Pancreas (tissue), 10 donors: ENCODE measurements around the gene HMGB1. TPM values are rescaled to one million over a fixed set of nuclear protein-coding genes. Genes with fewer than 3 reads are reported as not detected.
A peak's percentile ranks its signal among the peaks of the same experiment; 100 is the strongest.

Experiments used
- ATAC-seq, 4 donors: fragments of 200-7000 bp; cut with Tn5 transposase; one replicate each; pipeline versions ENCODE4 v1.8.0 to v1.9.1; 2020; ENCODE audit warnings: mild to moderate bottlenecking in 4 of 4, moderate library complexity in 4 of 4
- DNase-seq, 6 donors: peaks; one replicate each; pipeline ENCODE4 v3.0.0-alpha.2; 2020
- FAIRE-seq: peaks from 2 replicates; lab custom pipeline; 2012; peaks lifted over from hg19 to GRCh38; lab: Jason Lieb, UNC
- H3K27ac ChIP-seq, 4 donors: fragments of 200-600 bp; sonication (generic); 1 replicate in 3 of 4; 2 replicates in 1 of 4; pipeline versions ENCODE4 v1.5.0 to v1.8.0; 2020
- H3K27me3 ChIP-seq, 4 donors: fragments of 200-600 bp; one replicate each; pipeline ENCODE4 v1.8.0; 2021
- H3K36me3 ChIP-seq, 3 donors: fragments of 200-600 bp; sonication (generic) in 1 of 3; one replicate each; pipeline versions ENCODE4 v1.5.0 to v1.8.0; 2020 to 2021
- H3K4me1 ChIP-seq, 3 donors: fragments of 200-600 bp; one replicate each; pipeline ENCODE4 v1.8.0; 2021
- H3K4me3 ChIP-seq, 4 donors: fragments of 200-600 bp; sonication (generic) in 2 of 4; one replicate each; pipeline versions ENCODE4 v1.5.0 to v1.8.0; 2020 to 2021
- H3K9me3 ChIP-seq, 4 donors: fragments of 200-600 bp; one replicate each; pipeline ENCODE4 v1.8.0; 2021
- CTCF ChIP-seq, 4 donors: fragments of 200-600 bp; sonication (generic) in 3 of 4; IDR thresholded peaks; one replicate each; pipeline versions ENCODE4 v1.5.0 to v1.8.0; 2021; ENCODE audit warnings: antibody characterized with exemption in 4 of 4
- WGBS, 2 donors: extraction: QIAGEN DNeasy Blood & Tissue Kit; methylation state at CpG; one replicate each; pipeline ENCODE4 v1.1.7; 2013; 5-methylcytosine and 5-hydroxymethylcytosine counted together
- intact Hi-C, 3 donors: fragments of 100-400 bp; cut with DNase I; formaldehyde crosslinking; loops; one replicate each; pipeline versions ENCODE4 v1.11.1 to v1.14.2; 2022
- polyA plus RNA-seq, 2 donors: library from polyadenylated mRNA; stranded (reverse); fragments of 200-250 nt; gene quantifications; one replicate each; pipeline ENCODE4 v1.2.3, GENCODE V29; 2013
- total RNA-seq, 6 donors: library from RNA; stranded (reverse); fragmentation: NEBNext Ultra II Directional in 4 of 6; extraction: Animal tissue kit (Norgen Biotek cat#: 25700) in 4 of 6; gene quantifications; one replicate each; pipeline versions ENCODE4 v1.2.1 to v1.2.4, GENCODE V29; 2021 to 2023
- donor health status: healthy with polysubstance abuse.
- donor health status: DM: no; HTN: no; CAD: no; lungs with moderate emphysema.
- donor health status: DM: no; HTN: no; CAD: no.
- donor health status: control.
- donor health status: control.
- donor health status: Bipolar disorder and iron deficiency.
- donor health status: DM: yes; HTN: yes; CAD: no.
- donor health status: DM: no; HTN: no; CAD: no.
- donor health status: DM: no; HTN: no; CAD: no.
- donor health status: DM: yes; HTN: yes; CAD: no.

HMGB1 gene
- total and polyA plus RNA-seq, 8 donors: 53.5 to 196 (median 97.5) TPM

- Histone ChIP-seq H3K36me3 (no peaks in the 10 kb centered on the region), H3K9me3 (no peaks in the 10 kb centered on the region), H3K27ac (peak within 1 kb of the TSS; percentile 81 to 96 (median 92)), H3K27me3 (no peaks in the 10 kb centered on the region), H3K4me3 (peak within 1 kb of the TSS; percentile 33 to 61 (median 52)), H3K4me1 (peaks cover 0 to 8% (median 4%) of the 10 kb centered on the region in 3 donors)
- peak; percentile 77 to 93 (median 84) for DNase-seq
- intact Hi-C loops: no loop called here
- FAIRE-seq: no peak
- TF ChIP-seq CTCF (IDR thresholded peaks at IDR 0.05): no peak
- 0 to 1% methylated on average over 26 to 57 of the region's 57 CpGs for WGBS, 2 donors
- peak; percentile 86 to 94 (median 91) for ATAC-seq
These were observed 43.5 kb downstream of the HMGB1 start, which contains the start of gene UBE2L5 for GRCh38 chr13:30422054-30422839. Gene UBE2L5 (plus strand): TSS chr13:30422493. CDS start chr13:30427991, 5,498 bp downstream.

GRCh38 chr13:30421093-30422053 is 44.4 kb downstream of the HMGB1 start:
- DNase-seq (peak; percentile 81 to 91 (median 86)), ATAC-seq (peak; percentile 85 to 93 (median 88)), FAIRE-seq (peak; percentile 32)
- no peak for TF ChIP-seq CTCF (IDR thresholded peaks at IDR 0.05)
- Histone ChIP-seq H3K4me3 (peak overlapping the region; percentile 14 to 61 (median 43)), H3K36me3 (no peaks in the 10 kb centered on the region), H3K27ac (peak overlapping the region; percentile 81 to 96 (median 92)), H3K9me3 (no peaks in the 10 kb centered on the region), H3K4me1 (peaks cover 0 to 8% (median 4%) of the 10 kb centered on the region in 3 donors), H3K27me3 (no peaks in the 10 kb centered on the region)
- intact Hi-C loops: no loop called here
- 9 to 12% methylated on average over 39 to 53 of the region's 53 CpGs for WGBS, 2 donors

- Histone ChIP-seq H3K4me3 (no peak overlapping the region), H3K4me1 (peaks cover 0 to 8% (median 4%) of the 10 kb centered on the region in 3 donors), H3K27ac (no peak overlapping the region), H3K9me3 (no peaks in the 10 kb centered on the region), H3K27me3 (no peaks in the 10 kb centered on the region), H3K36me3 (no peaks in the 10 kb centered on the region)
- ATAC-seq (no peak), FAIRE-seq (no peak), DNase-seq (no peak)
- no peak for TF ChIP-seq CTCF (IDR thresholded peaks at IDR 0.05)
- WGBS, 2 donors: 85 to 86% methylated on average over 9 of the region's 9 CpGs
- intact Hi-C loops: no loop called here
These were observed 46.8 kb downstream of the HMGB1 start for GRCh38 chr13:30418717-30419459.

GRCh38 chr13:30418075-30418716 is 47.5 kb downstream of the HMGB1 start:
- FAIRE-seq (no peak), ATAC-seq (no peak), DNase-seq (no peak)
- H3K27ac ChIP-seq: no peak overlapping the region
- no peaks in the 10 kb centered on the region for H3K36me3 ChIP-seq
- intact Hi-C loops: no loop called here
- WGBS, 2 donors: 83 to 89% methylated on average over 6 of the region's 6 CpGs
- H3K9me3 ChIP-seq: no peaks in the 10 kb centered on the region
- no peak overlapping the region for H3K4me3 ChIP-seq
- H3K4me1 ChIP-seq: peaks cover 0 to 8% (median 4%) of the 10 kb centered on the region in 3 donors
- TF ChIP-seq CTCF (IDR thresholded peaks at IDR 0.05): no peak
- no peaks in the 10 kb centered on the region for H3K27me3 ChIP-seq
